HG03159 (cell line): ENCODE data around the gene AAK1.
"Not testable (repeated sequence)": the region's sequence is repeated elsewhere in the genome, so short reads cannot be mapped to it uniquely, and the experiment has no call there.

Source experiments
- ATAC-seq: cut with Tn5 transposase; IDR thresholded peaks from one replicate; pipeline ENCODE4 v1.9.1; 2021; ENCODE audit warnings: mild to moderate bottlenecking, moderate library complexity; ENCODE audit not compliant: unreplicated experiment

Gene AAK1

GRCh38 chr2:69628325-69629021 is 15.1 kb downstream of the AAK1 start:
- no peak for ATAC-seq

GRCh38 chr2:69625078-69625795 is 18.3 kb downstream of the AAK1 start:
- ATAC-seq: no peak

GRCh38 chr2:69624611-69625010 is 18.9 kb downstream of the AAK1 start:
- no peak for ATAC-seq

DNA sequence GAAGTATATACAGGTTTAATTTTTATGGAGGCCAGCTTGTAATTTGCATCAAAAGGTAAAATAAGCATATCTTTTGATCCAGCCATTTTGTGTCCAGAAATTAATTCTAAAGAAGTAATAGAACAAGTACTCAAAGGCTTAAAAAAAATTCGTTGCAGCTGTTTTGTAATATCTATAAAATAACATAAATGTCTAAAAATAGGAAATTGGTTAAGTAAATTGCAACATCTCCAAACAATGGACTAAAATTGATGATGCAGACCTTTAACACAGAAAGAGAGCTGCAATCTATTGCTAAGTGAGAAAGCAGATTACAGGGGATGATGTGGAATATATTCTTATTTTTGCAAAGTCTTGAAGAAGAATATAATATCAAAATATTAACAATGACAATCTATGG is 19.4 kb downstream of the AAK1 start:
- no peak for ATAC-seq

DNA sequence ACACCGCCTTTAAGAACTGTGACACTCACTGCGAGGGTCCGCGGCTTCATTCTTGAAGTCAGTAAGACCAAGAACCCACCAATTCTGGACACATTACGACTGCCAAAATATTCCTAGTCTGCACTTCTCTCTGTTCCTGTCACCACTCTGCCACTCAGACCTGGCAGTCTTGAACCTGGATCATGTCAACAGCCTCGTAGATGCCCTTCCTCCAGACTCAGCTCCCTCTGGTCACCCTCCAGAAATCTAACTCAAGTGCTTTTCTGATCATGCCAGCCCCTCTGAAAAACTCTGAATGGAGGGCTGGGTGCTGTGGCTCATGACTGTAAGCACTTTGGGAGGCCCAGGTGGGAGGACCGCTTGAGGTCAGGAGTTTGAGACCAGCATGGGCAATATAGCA is 20.3 kb downstream of the AAK1 start:
- no peak for ATAC-seq

DNA sequence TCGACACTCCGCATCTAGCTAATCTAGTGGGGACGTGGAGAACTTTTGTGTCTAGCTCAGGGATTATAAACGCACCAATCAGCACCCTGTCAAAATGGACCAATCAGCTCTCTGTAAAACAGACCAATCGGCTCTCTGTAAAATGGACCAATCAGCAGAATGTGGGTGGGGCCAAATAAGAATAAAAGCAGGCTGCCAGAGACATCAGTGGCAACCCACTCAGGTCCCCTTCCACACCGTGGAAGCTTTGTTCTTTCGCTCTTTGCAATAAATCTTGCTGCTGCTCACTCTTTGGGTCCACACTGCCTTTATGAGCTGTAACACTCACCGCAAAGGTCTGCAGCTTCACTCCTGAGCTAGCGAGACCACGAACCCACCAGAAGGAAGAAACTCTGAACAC is 20.7 kb downstream of the AAK1 start:
- ATAC-seq: not testable (repeated sequence)

- not testable (repeated sequence) for ATAC-seq
These were observed 21.5 kb downstream of the AAK1 start for GRCh38 chr2:69622017-69622540.

DNA sequence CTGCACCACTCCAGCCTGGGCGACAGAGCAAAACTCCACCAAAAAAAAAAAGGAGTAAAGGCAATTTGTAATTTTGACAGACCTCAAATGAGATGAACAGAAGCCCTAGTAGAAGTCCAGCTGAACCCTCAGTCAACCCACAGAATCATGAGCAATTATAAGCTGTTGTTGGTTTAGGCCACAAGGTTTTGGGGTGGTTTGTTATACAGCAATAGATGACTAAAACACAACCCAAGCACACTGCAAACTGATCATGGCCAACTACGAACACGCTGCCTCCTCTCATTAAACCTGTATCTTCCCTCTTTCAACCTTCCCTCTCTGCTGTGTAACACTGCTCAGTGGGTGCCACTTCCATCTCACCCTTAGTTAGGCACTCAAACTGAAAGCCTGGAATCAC is 22.1 kb downstream of the AAK1 start:
- ATAC-seq: no peak

DNA sequence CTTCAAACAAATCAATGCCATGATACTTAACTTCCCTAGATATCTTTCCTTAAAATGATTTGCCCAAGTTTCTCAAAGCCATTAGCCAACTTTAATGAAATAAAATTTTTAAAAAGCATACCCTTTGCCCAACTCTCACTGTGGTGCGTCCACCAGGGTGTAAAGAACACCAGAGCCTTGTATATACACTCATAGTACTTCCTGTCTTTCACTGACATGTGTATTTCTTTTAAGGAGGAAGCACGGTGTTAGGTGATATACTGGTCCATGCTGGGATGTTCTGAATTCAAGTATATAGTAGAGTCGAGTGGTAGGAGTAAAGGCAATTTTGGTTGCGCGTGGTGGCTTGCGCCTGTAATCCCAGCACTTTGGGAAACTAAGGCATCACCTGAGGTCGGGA is 22.7 kb downstream of the AAK1 start:
- ATAC-seq: no peak

DNA sequence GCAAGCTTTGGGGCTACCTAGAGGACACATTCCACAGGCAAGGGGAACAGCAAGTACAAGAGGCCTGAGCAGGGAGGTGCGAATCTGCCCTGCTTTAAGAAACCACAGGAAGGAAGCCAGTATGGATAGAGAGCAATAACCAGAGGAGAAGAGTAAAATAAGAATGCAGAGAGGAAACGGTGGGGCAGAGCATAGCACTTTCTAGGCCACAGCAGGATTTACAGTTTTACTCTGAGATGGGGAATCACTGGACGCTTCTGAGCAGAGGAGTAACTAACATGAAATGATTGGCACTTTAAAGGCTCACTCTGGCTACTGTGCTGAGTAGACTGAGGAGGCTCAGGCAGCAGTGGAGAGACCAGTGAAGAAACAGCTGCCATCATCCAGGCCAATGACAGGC is 23.8 kb downstream of the AAK1 start:
- no peak for ATAC-seq

DNA sequence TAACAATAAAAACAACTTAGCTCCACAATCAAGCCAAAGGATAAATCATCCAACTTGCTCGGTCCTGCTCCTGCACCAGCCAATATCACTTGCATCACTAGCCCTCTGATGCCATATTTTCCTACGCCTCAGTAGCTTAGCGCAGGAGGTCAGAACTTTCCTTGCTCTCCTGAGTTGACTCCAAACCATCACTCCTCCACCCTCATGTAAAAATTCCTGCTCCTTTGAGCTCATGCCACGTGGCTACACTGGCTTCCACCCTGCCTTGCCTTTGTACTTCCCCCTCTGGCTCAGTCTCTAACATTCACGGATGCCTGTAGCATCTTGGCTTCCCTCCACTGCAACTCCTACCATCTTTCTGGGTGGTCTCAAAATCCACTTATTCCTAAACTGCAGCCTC is 25.2 kb downstream of the AAK1 start:
- ATAC-seq: no peak

DNA sequence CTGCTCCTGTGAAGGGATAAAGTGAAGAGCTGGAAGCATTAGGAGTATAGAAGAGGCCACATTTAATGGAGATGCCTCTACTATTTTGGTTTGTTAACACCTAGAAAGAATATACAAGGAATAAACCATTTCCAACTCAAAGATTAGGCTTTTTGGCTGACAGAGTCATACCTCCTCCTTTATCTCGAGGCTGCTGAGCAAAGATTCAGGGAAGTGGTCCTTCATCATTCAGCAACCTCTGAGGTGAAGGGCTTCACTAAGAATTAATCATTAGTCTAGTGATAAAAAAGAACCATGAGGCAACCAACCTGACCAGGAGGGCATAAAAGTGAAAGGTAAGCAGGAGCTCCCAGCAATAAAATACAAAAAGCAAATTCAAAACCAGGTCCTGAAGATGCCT is 25.8 kb downstream of the AAK1 start:
- no peak for ATAC-seq

GRCh38 chr2:69616755-69617154 is 26.8 kb downstream of the AAK1 start:
- ATAC-seq: no peak

- peak; percentile 57 for ATAC-seq
These were observed 27.6 kb downstream of the AAK1 start for GRCh38 chr2:69615969-69616368.

GRCh38 chr2:69615078-69615625 is 28.4 kb downstream of the AAK1 start:
- no peak for ATAC-seq

GRCh38 chr2:69612707-69613106 is 30.8 kb downstream of the AAK1 start:
- ATAC-seq: no peak

GRCh38 chr2:69612200-69612599 is 31.3 kb downstream of the AAK1 start:
- no peak for ATAC-seq

DNA sequence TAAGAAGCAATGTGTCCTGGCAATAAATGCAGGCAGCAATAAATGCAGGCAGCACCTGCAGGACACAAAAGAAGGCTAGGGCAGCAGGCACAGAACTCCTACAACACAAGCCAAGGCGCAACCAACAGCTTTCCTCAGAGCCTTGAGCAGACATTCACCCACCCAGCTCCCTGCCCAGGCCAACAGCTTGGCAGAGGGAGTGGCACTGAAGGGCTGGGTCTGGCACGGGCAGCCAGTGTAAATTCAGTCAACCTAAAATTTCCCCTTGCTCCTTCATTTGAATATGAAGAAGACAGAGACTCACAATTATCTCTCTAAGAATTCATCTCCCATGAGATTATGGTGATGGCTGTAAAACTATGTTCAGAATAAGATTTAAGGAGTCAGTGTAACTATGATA is 35.4 kb downstream of the AAK1 start:
- no peak for ATAC-seq

DNA sequence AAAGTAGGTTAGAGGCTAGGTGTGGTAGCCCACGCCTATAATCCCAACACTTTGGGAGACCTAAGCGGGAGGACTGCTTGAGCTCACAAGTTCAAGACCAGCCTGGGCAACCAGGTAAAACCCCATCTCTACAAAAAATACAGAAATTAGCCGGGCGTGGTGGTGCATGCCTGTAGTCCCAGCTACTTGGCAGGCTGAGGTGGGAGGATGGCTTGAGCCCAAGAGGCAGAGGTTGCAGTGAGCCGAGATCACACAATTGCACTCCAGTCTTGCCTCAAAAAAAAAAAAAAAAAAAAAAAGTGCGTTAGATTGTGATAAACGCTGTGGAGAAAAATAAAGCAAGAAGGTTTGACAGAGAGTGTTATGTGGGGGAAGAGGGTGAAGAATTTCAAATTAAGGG is 36.8 kb downstream of the AAK1 start:
- not testable (repeated sequence) for ATAC-seq

DNA sequence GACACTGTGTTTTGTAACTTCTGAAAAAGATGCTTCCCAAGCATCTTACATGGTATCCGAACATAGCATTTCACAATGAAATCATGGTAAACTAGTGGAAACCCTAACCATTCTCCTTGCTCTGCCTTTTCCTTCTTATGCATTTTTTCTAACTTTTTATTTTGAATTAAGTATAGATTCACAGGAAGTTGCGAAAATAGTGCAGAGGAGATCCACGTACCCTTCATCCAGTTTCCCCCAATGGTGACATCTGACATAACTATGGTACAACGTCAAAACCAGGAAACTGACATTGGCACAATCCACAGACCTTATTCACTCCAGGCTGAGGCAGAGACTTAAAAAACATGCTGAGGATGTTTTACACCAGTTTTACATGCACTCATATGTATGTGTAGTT is 38.3 kb downstream of the AAK1 start:
- ATAC-seq: no peak

DNA sequence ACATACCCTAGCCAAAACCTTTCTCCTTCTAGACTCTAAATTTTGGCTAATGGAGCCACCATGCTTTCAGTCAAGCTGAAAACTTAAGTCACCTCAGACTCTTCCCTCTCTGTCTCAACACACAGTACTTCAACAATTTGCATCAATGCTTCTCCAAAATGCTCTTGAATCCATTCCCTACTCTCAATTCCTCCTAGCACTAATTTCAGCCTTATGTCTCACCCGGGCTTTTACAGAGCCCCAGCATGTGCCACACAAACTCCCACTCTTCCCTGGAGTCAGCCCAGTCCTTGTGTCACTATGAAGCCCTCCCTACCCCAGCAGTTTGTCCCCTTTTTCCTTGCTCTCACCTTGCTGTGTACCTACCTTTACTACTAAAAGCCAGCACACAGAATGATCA is 38.7 kb downstream of the AAK1 start:
- ATAC-seq: no peak

DNA sequence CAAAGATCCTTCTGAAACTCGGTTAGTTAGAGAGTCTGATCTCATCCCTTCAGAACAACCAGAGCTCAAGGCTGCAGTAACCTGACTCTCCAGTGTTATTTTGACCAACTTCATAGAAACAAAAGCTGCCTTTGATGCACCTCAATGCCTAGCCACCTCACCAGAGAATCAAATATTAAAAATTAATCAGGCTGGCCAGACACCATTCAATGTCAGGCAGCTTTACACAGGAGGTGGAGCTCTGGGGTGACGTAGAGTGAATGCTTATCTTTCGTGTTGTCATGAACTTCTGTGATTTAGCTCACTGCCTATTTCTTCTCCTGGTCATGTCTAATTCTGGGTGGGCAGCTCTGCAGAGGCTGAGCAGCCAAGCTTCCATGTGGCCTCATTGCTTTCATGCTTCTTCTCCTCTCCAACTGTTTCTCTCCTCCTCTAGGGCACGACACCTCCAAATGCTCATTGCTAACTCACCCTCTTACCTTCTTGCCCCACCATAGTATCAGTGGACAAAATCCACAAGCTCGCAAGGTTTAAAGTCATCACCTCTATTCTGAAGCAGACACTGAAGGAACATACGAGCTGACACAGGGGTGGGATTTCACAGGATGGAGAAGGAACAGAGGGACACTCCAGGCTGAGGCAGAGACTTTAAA is 39.4 kb downstream of the AAK1 start:
- no peak for ATAC-seq
